GM19372 (cell line): ENCODE measurements around the gene FOXJ2.
"Not testable (repeated sequence)": the region's sequence is repeated elsewhere in the genome, so short reads cannot be mapped to it uniquely, and the experiment has no call there.

Experiments
- ATAC-seq: cut with Tn5 transposase; IDR thresholded peaks from one replicate; pipeline ENCODE4 v1.9.1; 2021; ENCODE audit warnings: mild to moderate bottlenecking, low read depth, moderate library complexity; ENCODE audit not compliant: unreplicated experiment

The FOXJ2 gene

DNA sequence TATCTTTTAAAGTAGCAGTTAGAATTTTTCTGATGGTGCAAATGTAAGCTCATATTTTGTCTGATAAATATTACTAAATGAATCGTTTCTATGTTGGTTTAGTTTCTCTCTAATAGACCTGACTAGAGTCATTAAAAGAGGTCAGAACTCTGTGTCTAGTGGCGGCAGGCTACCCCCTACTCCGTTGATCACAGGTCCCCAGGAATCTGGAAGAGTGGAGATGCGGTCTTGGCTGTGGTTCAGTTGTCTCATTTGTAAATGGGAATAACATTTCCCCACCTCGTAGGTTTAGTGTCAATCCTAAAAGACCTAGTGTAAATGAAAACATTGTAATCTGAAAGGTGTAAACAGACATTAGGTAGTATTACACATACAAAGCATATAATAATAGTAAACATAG, 4.7 kb upstream of the FOXJ2 start:
- ATAC-seq: no peak

DNA sequence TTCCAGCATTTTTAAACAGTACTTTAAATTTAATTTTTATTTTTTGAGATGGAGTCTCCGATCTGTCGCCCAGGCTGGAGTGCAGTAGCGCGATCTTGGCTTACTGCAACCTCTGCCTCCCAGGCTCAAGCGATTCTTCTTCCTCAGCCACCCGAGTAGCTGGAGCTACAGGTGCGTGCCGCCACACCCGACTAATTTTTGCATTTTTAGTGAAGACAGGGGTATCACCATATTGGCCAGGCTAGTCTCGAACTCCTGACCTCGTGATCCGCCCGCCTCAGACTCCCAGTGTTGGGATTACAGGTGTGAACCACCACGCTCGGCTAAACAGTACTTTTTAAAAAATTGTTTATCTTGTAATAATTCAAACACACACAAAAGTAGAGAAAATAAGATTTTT, 4.2 kb upstream of the FOXJ2 start:
- ATAC-seq: no peak

DNA sequence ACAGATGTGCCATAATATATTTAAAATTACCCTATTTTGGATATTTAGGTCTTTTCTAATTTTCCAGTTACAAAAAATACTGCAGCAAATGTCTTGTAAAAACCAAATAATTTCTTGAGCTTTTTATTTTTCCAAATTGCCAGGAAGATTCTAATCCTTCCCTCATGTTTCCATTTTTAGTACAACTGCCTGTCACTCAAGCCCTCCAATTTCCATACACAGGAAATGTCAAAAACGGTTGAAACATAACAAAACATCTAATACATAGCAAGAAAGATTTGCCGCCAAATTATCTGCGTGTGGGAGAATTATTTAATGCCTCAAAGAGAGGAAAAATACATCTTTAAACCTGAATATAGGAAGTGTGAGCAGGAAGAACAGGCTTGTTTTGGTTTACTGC, 2.3 kb upstream of the FOXJ2 start:
- no peak for ATAC-seq

DNA sequence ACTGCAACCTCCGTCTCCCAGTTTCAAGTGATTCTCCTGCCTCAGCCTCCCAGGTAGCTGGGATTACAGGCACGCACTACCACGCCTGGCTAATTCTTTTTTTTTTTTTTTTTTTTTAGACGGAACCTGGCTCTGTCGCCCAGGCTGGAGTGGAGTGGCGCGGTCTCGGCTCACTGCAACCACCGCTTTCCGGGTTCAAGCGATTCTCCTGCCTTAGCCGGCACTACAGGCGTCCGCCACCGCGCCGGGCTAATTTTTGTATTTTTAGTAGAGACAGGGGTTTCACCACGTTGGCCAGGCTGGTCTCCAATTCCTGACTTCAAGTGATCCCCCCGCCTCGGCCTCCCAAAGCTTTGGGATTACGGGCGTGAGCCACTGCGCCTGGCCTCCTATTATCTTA, 1.5 kb upstream of the FOXJ2 start:
- ATAC-seq: not testable (repeated sequence)

DNA sequence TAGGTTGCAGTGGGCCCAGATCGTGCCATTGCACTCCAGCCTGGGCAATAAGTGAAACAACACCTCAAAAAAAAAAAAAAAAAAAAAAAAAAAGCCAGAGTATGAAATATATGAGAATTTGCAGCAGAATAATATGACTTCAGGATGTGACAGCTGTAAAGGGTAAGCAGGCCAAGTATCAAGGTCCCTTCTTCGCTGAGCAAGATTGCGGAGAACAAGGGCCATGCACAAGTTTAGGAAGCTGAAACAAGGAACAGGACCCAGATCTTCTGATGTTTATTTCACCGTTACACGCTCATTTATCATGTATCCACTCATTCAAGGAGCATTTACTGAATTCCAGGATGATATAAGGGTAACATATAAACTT, 659 bp upstream of the FOXJ2 start:
- no peak for ATAC-seq

DNA sequence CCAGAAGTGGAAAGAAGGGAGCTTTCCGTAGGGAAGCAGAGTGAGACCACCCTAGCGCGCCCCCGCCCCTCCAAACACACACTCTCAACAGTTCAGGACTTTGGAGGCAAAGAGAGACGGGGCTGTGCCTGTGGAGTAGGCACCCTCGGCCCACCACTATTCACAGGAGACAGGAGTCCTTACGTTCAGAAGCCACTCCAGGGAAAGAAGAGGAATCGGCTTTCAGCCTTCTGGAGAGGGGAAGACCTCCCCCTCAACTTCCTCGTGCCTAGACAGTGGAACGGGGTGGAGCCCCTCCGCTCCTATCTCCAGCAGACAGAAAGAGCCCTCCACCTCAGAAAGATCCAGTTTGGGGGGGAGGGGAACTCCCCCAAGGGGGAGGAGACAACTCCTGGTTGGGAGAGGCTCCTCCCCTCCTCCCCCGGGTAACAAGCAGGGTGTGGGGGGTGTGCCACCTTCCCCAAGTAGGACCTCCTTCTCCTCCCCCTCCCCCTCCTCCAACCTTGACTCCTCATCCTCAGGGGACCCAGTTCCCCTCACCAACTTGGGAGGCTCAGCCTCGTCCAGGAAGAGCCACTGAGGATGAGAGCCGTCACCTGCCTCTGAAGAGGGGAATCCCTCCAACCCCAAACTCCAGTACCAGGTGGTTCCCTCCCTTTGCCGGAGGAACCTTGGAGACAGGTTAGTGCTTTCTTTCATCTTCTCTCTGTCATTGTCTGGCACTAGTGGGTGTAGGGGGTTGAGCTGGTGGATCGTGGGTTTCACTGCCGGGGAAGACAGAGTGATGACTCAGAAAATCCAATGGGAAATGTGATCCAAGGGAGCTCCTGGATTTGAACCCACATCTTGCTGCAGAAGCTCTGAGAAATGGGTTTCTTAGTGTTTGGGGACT, 883 bp downstream of the FOXJ2 start:
- ATAC-seq: no peak

DNA sequence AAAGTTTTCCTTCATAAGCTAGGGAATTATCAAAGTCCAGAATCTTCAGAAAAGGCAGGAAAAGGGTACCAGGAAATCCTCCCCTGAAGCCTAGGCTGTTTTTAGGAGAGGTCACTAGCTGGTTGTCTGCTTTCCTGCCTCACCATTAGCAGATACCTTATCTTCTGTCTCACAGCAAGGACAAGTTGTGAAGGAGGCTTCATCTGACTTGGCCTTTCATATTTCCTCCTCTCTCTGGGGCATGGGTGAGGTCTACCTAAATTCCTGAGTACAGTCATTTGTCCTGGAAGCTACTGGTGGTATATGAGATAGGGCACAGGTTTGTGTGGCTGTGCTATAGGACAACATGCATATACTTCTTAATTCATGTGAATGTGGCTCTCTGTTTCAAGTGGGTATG, 2.3 kb downstream of the FOXJ2 start:
- ATAC-seq: no peak

DNA sequence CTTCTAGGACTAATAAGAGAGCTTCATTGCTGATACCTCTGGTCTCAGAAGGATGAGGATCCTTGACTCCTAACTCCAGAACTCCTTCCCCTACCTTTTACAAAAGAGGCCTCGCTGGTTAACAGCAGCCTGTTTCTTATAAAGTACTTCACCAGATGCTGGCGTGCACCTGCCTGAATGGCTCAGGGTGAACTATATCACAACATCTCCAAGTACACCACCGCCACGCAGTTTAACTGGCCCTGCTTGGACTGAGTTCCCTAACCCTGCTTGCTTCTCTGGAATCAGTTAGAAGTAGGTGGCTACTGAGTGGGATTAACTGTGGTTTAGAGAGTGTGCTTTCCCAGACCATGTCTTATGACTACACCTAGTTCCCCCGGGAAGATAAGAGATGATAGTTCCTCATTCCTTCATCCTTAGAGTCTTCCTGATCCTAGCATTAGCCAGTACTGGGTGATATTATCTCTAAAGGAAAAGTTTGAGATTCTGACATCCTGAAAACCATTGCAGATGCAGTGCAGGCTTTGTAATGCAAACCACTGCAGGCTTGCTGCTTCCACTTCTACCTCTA, 3.0 kb downstream of the FOXJ2 start:
- no peak for ATAC-seq

DNA sequence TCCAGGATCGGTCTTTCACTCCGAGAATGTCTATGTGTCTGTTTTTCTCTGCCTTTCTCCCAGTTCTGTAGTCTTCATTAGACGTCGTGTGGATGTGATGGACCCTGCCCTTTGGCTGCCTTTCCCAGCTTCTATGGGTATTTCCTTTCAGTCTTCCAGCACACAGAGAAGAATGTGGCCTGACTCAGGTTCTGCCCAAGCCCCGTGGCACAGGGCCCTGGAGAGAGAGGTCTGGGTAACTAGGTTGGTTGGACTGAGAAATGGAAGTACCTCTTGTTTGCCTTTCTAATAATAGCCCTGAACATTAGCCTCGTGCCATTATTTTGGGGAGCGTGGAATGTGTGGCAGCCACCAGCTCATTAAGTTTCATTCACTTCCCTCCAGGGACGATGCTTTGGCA, 3.8 kb downstream of the FOXJ2 start:
- no peak for ATAC-seq

DNA sequence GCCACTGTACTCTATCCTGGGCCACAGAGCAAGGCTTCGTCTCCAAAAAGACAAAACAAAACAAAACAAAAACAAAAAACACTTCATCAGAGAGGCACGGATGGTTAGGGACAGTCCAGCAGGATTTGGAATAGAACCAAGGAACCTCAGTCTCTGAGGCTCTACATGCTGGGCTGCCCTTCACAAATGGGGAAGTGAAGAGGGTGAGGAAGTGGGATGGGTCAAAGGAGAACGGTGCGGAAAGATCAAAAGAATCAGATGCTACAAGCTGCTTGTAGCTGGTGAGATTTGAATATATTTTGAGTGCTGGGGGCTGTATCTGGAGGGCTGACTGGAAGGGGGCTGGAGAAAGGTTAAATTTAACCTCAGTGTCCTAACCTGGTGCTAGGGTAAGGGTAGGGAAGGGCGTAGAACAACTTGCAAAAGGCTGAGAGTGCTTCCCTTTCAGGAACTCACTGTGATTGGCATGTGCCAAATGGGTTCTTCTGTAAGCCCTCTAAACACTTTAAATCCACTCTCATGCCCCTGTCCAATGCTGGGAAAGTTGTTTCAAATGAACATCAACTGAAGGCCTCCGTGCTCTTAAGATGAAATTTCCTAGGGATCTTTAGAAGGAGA, 4.6 kb downstream of the FOXJ2 start:
- no peak for ATAC-seq

DNA sequence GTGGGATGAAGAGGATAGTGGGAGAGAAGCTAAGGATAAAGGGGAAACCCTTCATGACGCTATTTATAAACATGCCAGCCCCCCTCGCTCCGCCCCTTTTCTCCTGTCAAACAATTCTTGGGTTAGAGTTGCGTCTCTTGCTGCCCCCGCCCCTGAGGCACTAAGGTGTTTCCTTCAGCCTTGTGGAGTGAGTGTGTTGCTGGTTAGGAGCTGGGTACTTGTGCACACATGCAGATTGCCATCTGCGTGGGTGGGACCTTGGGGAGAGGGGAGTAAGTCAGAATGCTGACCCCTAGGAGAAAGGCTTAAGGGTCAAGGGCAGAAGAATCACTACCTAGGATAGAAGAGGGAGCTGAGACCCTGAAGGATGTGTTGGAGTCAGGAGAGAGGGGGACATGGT, 5.4 kb downstream of the FOXJ2 start:
- ATAC-seq: no peak

DNA sequence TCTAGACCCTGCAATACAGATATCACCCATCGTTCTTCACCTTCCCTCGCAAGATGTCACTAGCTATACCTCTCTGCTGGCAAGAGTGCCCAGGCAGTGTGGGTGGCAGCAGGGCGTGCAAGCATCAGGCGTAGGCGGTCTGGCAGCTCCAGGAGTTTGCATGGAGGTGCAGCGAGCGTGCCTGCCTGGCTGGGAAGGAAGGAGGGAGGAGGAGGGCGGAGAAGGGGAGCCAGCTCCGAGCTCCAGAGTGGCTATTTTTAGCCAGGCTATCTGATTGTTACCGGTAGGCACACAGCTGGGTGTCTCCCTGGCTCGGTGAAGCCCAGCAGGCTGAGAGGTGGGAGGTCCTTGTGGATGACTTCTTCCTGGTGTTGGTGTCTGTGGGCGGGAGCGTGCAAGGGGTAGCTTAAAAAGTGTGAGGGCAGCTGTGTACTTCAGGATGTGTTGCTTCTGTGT, 6.2 kb downstream of the FOXJ2 start:
- ATAC-seq: no peak

DNA sequence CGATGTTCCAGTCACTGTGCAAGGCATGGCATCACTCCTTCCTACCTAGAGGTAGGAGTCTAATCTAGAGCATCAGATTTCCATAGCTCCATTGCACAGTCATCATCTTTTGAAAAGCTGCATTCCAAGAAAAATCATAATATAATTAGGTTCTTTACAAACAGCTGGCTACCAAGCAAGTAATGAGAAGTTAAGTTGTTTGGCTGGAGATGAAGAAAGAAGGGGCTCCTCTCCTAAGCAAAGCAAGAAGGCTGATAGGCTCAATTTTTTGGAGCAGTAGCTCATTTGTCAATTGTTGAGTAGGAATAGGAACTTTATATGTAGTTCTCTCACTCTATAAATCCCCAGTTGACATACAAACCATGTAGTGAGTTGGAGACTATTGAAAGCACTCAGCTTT, 8.3 kb downstream of the FOXJ2 start:
- no peak for ATAC-seq

DNA sequence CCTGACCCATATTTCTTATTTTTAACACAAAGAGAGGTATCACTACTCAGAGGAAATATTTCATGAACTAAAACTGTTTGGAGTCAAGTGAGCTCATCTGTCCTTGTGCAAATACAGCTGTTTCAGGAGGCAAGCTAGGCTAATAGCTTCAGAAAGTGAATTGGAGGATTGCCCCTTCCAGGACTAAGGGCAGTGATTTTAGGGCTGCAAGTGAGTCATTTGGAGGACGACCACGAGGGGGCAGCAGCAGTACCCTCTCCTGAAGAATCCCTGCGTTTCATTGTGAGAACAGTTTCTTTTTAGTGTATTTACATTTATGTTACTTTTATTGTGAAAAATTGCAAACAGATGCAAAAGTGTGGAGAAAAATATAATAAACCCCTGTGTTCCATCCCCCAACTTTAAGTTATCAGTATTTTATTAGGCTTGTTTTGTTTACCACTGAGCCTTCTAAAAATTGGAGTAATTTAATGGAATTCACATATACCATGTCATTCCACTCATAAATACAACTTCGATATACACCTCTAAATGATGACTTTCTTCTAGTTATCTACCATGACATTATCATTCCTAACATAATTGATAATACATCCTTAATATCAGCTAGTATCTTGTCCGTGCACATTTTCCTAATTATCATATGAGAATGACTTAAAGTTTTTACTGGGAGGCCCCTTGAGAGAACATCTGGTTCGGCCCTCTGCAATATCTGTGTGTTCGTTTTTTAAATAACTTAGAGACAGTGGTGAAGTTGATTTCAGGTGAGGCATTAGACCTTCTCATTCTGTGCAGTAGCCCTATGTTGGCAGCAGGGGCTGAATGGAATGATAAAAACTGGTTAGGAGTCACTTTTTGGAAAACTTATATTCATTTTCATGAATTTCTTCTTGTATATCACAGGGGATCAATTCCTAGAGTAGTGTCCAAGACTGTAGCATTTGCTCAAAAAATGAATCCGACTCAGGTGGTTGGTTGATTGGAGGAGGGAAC, 13.7 kb downstream of the FOXJ2 start:
- no peak for ATAC-seq

DNA sequence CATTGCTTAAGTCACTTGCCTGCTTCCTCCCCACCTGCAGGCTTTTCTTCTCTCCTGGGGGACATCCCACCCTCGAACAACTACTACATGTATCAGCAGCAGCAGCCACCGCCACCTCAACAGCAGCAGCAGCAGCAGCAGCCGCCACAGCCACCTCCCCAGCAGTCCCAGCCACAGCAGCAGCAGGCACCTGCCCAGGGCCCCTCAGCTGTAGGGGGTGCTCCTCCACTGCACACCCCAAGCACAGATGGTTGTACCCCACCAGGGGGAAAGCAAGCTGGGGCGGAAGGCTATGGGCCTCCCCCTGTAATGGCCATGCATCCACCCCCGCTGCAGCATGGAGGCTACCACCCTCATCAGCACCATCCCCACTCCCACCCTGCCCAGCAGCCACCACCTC, 15.3 kb downstream of the FOXJ2 start:
- ATAC-seq: no peak

DNA sequence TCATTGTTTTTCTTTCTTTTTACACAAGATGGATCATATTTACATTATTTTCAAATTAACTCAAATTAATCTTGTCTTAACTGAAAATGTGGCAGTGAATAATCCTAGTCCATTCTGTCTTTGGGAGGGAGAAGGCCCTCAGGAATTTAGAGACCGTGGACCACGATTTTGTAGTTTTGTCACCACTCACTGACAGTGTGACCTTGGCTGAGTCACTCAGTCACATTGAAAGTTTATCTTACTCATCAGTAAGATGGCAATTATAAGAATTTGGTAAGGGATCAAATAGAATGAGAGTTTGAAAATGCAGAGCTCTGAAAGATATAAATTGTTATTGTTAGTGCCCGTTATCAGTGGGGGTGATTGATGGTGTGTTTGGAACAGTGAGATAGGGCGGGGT, 16.4 kb downstream of the FOXJ2 start:
- ATAC-seq: no peak

DNA sequence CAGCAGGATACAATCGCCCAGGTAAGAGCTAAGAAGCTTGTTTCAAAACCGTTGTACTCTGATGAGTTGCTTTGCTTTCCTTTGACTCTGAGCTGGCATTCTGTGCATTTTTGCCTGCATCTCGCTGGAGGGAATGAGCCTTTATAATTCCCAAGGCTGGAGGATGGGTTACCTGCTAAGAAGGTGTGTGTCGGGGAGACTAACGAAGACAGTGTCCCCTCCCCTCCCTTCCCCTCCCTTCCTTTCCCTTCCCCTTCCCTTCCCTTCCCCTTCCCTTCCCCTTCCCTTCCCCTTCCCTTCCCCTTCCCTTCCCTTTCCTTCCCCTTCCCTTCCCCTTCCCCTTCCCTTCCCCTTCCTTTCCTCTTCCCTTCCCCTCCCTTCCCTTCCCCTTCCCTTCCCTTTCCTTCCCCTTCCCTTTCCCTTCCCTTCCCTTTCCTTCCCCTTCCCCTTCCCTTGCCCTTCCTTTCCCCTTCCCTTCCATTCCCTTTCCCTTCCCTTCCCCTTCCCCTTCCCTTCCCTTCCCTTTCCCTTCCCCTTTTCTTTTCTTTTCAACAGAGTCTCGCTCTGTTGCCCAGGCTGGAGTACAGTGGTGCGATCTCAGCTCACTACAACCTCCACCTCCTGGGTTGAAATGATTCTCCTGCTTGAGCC, 18.2 kb downstream of the FOXJ2 start:
- ATAC-seq: no peak

DNA sequence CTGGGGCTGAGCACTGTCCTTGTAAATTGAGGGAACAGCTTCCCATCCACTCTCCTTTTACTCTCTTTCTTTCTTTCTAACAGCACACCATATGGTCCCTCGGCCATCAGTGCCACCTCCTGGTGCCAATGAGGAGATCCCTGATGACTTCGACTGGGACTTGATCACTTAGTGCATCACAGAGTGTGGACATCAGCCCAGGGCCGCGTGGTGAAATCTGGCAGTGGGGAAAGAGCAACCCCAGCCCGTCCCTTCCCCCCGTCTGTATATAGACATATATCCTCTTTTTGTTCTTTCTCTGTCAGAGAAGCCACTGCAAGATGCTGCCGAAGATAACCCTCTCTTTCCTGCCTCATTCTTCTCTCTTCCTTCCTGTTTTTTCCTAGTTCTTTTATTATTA, 20.2 kb downstream of the FOXJ2 start:
- ATAC-seq: no peak

DNA sequence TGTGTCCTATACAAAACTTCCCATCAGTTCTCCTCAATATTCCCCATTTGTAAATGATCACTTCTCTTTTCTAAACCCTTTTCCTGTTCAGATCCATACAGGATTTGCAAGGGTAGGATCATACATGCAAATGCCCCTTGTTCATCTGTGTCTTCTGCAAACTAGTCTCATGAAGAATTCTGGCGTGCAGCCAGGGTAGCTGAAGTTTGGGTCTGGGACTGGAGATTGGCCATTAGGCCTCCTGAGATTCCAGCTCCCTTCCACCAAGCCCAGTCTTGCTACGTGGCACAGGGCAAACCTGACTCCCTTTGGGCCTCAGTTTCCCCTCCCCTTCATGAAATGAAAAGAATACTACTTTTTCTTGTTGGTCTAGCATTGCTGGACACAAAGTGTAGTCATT, 22.3 kb downstream of the FOXJ2 start:
- no peak for ATAC-seq

DNA sequence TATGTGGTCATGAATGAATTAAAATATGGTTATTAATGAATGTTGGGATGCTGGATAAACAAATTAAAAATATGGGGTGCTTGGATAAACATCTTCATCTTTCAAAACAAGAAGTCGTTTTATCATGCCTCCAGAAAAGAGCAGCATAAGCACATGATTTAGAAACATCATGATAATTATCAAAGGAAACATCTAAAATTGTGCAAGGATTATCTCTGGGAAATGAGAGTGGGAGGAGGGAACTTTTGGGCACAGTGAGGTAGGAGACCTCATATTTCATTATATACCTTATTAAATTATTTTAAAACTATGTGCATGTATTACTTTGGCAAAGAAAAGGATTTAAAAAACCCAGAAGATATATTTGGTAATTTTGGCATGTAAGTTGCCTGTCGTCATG, 24.8 kb downstream of the FOXJ2 start:
- no peak for ATAC-seq
